Thyroid gland (tissue), 4 donors: ENCODE data around the gene UNC13C. TPM values are rescaled to one million over a fixed set of nuclear protein-coding genes. Genes with fewer than 3 reads are reported as not detected.

Source experiments
- DNase-seq, 2 donors: peaks; one replicate each; pipeline ENCODE4 v3.0.0-alpha.2; 2019
- H3K27ac ChIP-seq, 3 donors: fragments of 200-600 bp; sonication (generic); 1 replicate in 2 of 3; 2 replicates in 1 of 3; pipeline ENCODE4 v1.5.1; 2016 to 2019; ENCODE audit warnings: mild to moderate bottlenecking in 1 of 3, moderate library complexity in 1 of 3
- H3K27me3 ChIP-seq: fragments of 200-600 bp; sonication (generic); one replicate; pipeline ENCODE4 v1.5.1; 2019
- H3K36me3 ChIP-seq, 2 donors: fragments of 200-600 bp; sonication (generic); one replicate each; pipeline ENCODE4 v1.5.1; 2016 to 2019
- H3K4me1 ChIP-seq, 2 donors: fragments of 200-600 bp; sonication (generic); one replicate each; pipeline ENCODE4 v1.5.1; 2017 to 2019
- H3K4me3 ChIP-seq, 3 donors: fragments of 200-600 bp; sonication (generic); replicated peaks in 1 of 3; 1 replicate in 2 of 3; 2 replicates in 1 of 3; pipeline ENCODE4 v1.5.1; 2016; ENCODE audit warnings: mild to moderate bottlenecking in 1 of 3
- H3K9me3 ChIP-seq: fragments of 200-600 bp; sonication (generic); one replicate; pipeline ENCODE4 v1.5.1; 2017
- CTCF ChIP-seq, 6 experiments: fragments of 200-600 bp in 3 of 6; fragments of 450-650 bp in 3 of 6; sonication (generic) in 3 of 6; IDR thresholded peaks; one replicate each; pipeline ENCODE4 v1.5.1; 2016 to 2019; ENCODE audit warnings: antibody characterized with exemption in 6 of 6, mild to moderate bottlenecking in 2 of 6, inconsistent platforms in 1 of 6, moderate library complexity in 1 of 6
- POLR2A ChIP-seq, 2 donors: fragments of 450-650 bp; IDR thresholded peaks; one replicate each; pipeline ENCODE4 v1.6.1; 2017; ENCODE audit warnings: antibody characterized with exemption in 2 of 2, mild to moderate bottlenecking in 2 of 2, moderate library complexity in 1 of 2
- whole genome bisulfite sequencing, 2 donors: methylation state at CpG; one replicate each; pipeline ENCODE4 v1.1.5; 2017; 5-methylcytosine and 5-hydroxymethylcytosine counted together
- intact Hi-C: fragments of 100-400 bp; cut with DNase I; formaldehyde crosslinking; loops from one replicate; pipeline ENCODE4 v1.15.1; 2023
- total RNA-seq, 4 donors: library from RNA; depleted of rRNA; stranded (reverse); fragments of >200 nt; gene quantifications; one replicate each; pipeline ENCODE4 v1.2.3, GENCODE V29; 2016

UNC13C gene
- total RNA-seq, 4 donors from 2014 or later = 1.1 to 10.6 (median 7.5) TPM

DNA sequence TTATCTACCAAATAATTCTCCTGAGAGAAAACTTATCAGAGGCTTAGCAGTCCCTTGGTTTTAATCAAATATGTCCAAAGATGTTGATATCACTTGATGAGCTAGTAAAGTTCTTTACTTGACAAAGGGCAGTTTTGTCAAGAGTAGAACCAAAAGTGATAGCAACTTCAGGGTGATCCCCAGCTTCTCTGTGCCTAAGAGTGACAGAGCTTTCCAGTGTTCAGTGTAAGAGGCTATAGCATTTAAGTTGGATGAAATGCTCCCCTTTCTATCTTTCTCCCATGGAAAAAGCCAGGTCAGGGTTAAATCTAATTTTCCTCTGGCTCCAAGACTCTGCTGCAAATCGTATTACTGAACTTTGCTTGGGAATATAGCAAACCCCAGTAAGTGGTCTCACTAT is 120.8 kb downstream of the UNC13C start:
- 44 to 73% methylated on average over 1 of the region's 1 CpG for WGBS, 2 donors
- intact Hi-C loops = no loop called here
- H3K9me3 ChIP-seq = no peaks in the 10 kb centered on the region

DNA sequence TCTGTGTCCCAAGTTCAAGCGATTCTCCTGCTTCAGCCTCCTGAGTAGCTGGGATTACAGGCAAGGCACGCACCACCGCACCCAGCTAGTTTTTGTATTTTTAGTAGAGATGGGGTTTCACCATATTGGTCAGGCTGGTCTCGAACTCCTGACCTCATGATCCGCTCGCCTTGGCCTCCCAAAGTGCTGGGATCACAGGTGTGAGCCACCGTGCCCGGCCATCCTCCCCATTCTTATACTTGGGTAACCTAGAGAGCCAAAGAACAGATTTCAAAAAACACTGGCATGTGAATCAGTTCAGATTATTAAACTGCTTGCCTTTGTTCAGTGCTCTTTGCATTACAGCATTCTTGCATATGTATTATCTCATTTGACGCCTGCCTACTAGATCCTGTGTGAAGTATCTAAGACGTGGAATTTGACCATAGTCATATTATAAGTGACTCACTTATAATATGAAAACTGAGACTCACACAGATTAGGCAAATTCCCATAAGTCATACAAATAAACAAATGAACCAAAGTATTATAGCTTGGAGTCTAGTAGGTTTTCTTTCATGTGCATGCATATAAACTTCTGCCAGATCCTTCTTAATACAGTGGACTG is 123.5 kb downstream of the UNC13C start:
- no peak for TF ChIP-seq CTCF (IDR thresholded peaks at IDR 0.05)
- no peak for TF ChIP-seq POLR2A (IDR thresholded peaks at IDR 0.05)
- H3K4me1 ChIP-seq = no peaks in the 10 kb centered on the region
- 83% methylated on average over 10 of the region's 10 CpGs for WGBS, 2 donors

More for the DNA sequence above, 120.8 kb downstream of the UNC13C start:
- Histone ChIP-seq H3K4me3 (no peak overlapping the region), H3K4me1 (no peaks in the 10 kb centered on the region), H3K27me3 (no peaks in the 10 kb centered on the region), H3K27ac (no peak overlapping the region), H3K36me3 (no peaks in the 10 kb centered on the region)
- no peak for DNase-seq
- TF ChIP-seq POLR2A (IDR thresholded peaks at IDR 0.05) = no peak
- no peak for TF ChIP-seq CTCF (IDR thresholded peaks at IDR 0.05)

GRCh38 chr15:54102704-54103103 is 124.5 kb downstream of the UNC13C start:
- H3K4me3 ChIP-seq = no peak overlapping the region
- 85 to 87% methylated on average over 3 of the region's 3 CpGs for WGBS, 2 donors
- no peaks in the 10 kb centered on the region for H3K27me3 ChIP-seq
- intact Hi-C loops = no loop called here
- no peak for DNase-seq
- H3K9me3 ChIP-seq = no peaks in the 10 kb centered on the region
- H3K36me3 ChIP-seq = no peaks in the 10 kb centered on the region
- H3K4me1 ChIP-seq = no peaks in the 10 kb centered on the region
- no peak overlapping the region for H3K27ac ChIP-seq
- TF ChIP-seq CTCF (IDR thresholded peaks at IDR 0.05) = no peak
- TF ChIP-seq POLR2A (IDR thresholded peaks at IDR 0.05) = no peak

More for the DNA sequence above, 123.5 kb downstream of the UNC13C start:
- DNase-seq = no peak
- intact Hi-C loops = no loop called here
- H3K27ac ChIP-seq = no peak overlapping the region
- H3K4me3 ChIP-seq = no peak overlapping the region
- H3K27me3 ChIP-seq = no peaks in the 10 kb centered on the region
- no peaks in the 10 kb centered on the region for H3K36me3 ChIP-seq
- no peaks in the 10 kb centered on the region for H3K9me3 ChIP-seq

- TF ChIP-seq CTCF (IDR thresholded peaks at IDR 0.05) = no peak
- no peak for TF ChIP-seq POLR2A (IDR thresholded peaks at IDR 0.05)
Measured at GRCh38 chr15:54109014-54109413, 130.8 kb downstream of the UNC13C start.

GRCh38 chr15:54119051-54119450 is 140.8 kb downstream of the UNC13C start:
- DNase-seq = no peak
- Histone ChIP-seq H3K36me3 (no peaks in the 10 kb centered on the region), H3K4me1 (peaks cover 0 to 9% of the 10 kb centered on the region in 2 donors), H3K27me3 (no peaks in the 10 kb centered on the region), H3K9me3 (no peaks in the 10 kb centered on the region), H3K27ac (peak overlapping the region in 1 of 3 donors; percentile 21), H3K4me3 (no peak overlapping the region)
- intact Hi-C loops = no loop called here
- no peak for TF ChIP-seq POLR2A (IDR thresholded peaks at IDR 0.05)
- no peak for TF ChIP-seq CTCF (IDR thresholded peaks at IDR 0.05)
- 73 to 86% methylated on average over 3 of the region's 3 CpGs for WGBS, 2 donors

More at GRCh38 chr15:54109014-54109413, 130.8 kb downstream of the UNC13C start:
- no peak for DNase-seq
- WGBS, 2 donors = 70 to 92% methylated on average over 2 of the region's 2 CpGs
- intact Hi-C loops = no loop called here
- Histone ChIP-seq H3K27me3 (no peaks in the 10 kb centered on the region), H3K4me3 (no peak overlapping the region), H3K4me1 (no peaks in the 10 kb centered on the region), H3K36me3 (no peaks in the 10 kb centered on the region), H3K9me3 (no peaks in the 10 kb centered on the region), H3K27ac (no peak overlapping the region)
